Upper lobe of left lung (tissue), 6 donors: ENCODE measurements around the gene PNRC2. TPM values are rescaled to one million over a fixed set of nuclear protein-coding genes. Genes with fewer than 3 reads are reported as not detected.

Experiments used
- ATAC-seq, 2 donors: fragments of 200-7000 bp; cut with Tn5 transposase; one replicate each; pipeline ENCODE4 v1.9.1; 2022; ENCODE audit warnings: mild to moderate bottlenecking in 2 of 2, moderate library complexity in 2 of 2; ENCODE audit not compliant: low FRiP score in 2 of 2
- DNase-seq, 2 donors: peaks; one replicate each; pipeline ENCODE4 v3.0.0-alpha.2; 2019 to 2020
- H3K27ac ChIP-seq, 4 donors: fragments of 200-600 bp; sonication (generic); one replicate each; pipeline ENCODE4 v1.5.1; 2016 to 2019
- H3K27me3 ChIP-seq, 4 donors: fragments of 200-600 bp; sonication (generic); one replicate each; pipeline ENCODE4 v1.5.1; 2017 to 2019
- H3K36me3 ChIP-seq, 4 donors: fragments of 200-600 bp; sonication (generic); one replicate each; pipeline ENCODE4 v1.5.1; 2016 to 2019
- H3K4me1 ChIP-seq, 4 donors: fragments of 200-600 bp; sonication (generic); one replicate each; pipeline ENCODE4 v1.5.1; 2018 to 2019
- H3K4me3 ChIP-seq, 4 donors: fragments of 200-600 bp; sonication (generic); one replicate each; pipeline ENCODE4 v1.5.1; 2017 to 2019; ENCODE audit warnings: mild to moderate bottlenecking in 2 of 4, moderate library complexity in 1 of 4
- H3K9me3 ChIP-seq, 4 donors: fragments of 200-600 bp; sonication (generic); one replicate each; pipeline ENCODE4 v1.5.1; 2018 to 2019
- CTCF ChIP-seq, 6 experiments: fragments of 450-650 bp in 4 of 6; fragments of 200-600 bp in 2 of 6; sonication (generic) in 2 of 6; IDR thresholded peaks; one replicate each; pipeline ENCODE4 v1.5.1; 2016 to 2019; ENCODE audit warnings: antibody characterized with exemption in 6 of 6
- EP300 ChIP-seq, 4 donors: sonication (generic); formaldehyde crosslinking; IDR thresholded peaks; one replicate each; pipeline ENCODE4 v1.5.1; 2017; ENCODE audit warnings: antibody characterized with exemption in 4 of 4, control low read depth in 2 of 4
- POLR2A ChIP-seq, 4 donors: fragments of 450-650 bp; IDR thresholded peaks; one replicate each; pipeline ENCODE4 v1.5.1; 2016 to 2017; ENCODE audit warnings: antibody characterized with exemption in 4 of 4, mild to moderate bottlenecking in 2 of 4
- POLR2AphosphoS5 ChIP-seq, 2 donors: sonication (generic); formaldehyde crosslinking; IDR thresholded peaks; one replicate each; pipeline ENCODE4 v1.5.1; 2017; ENCODE audit warnings: antibody characterized with exemption in 2 of 2
- WGBS, 2 donors: methylation state at CpG; one replicate each; pipeline ENCODE4 v1.1.5; 2017 to 2018; 5-methylcytosine and 5-hydroxymethylcytosine counted together
- total RNA-seq, 6 donors: library from RNA; depleted of rRNA in 4 of 6; stranded (reverse); fragments of >200 nt in 4 of 6; gene quantifications; one replicate each; pipeline versions ENCODE4 v1.1.0 to v1.2.1, GENCODE V29; 2016 to 2021
- donor health status: DM: no; HTN: no; CAD: no; lungs with moderate emphysema.
- donor health status: DM: no; HTN: yes; CAD: no; lungs with severe emphysema.

The PNRC2 gene
- total RNA-seq, 6 donors from 2014 or later, result 101 to 892 (median 139) TPM

- TF ChIP-seq POLR2AphosphoS5 (IDR thresholded peaks at IDR 0.05), result no peak
- TF ChIP-seq EP300 (IDR thresholded peaks at IDR 0.05), result no peak
- no peak for TF ChIP-seq POLR2A (IDR thresholded peaks at IDR 0.05)
- no peak for TF ChIP-seq CTCF (IDR thresholded peaks at IDR 0.05)
- peaks cover 0 to 9% (median 0%) of the 10 kb centered on the region in 4 donors for H3K4me1 ChIP-seq
- H3K27me3 ChIP-seq, result no peaks in the 10 kb centered on the region
- H3K9me3 ChIP-seq, result no peaks in the 10 kb centered on the region
- DNase-seq (no peak), ATAC-seq (no peak)
- H3K36me3 ChIP-seq, result no peaks in the 10 kb centered on the region
- peak overlapping the region in 2 of 4 donors; percentile 69 to 72 for H3K27ac ChIP-seq
- H3K4me3 ChIP-seq, result no peak overlapping the region
- 76 to 86% methylated on average over 5 of the region's 5 CpGs for WGBS, 2 donors
Measured at GRCh38 chr1:23930270-23930669, 29.4 kb upstream of the PNRC2 start.

DNA sequence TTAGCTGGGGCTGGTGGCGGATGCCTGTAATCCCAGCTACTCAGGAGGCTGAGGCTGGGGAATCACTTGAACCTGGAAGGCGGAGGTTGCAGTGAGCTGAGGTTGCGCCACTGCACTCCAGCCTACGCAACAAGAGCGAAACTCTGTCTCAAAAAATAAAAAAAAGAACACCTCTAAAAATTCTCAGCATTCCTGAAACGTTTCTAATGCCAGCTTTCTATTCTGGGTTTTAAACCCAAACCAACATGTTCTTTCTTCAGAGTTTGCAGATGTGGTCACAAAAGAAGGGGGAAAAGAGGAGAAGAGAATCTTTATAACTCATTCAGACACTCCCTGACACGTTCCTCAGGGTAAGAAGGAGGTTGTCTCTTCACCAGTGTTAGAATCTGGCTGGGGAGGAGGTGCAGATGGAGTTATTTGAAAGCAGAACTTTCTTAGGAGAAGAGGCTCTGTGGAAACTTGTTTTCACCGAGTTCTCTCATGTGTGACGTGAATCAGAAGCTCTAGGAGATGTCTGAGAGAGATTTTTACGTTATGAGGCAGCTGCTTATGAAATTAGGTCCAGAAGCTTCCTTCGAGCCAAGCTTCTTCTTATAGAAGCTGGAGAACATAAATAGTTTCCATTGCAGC lies 28.7 kb upstream of the PNRC2 start:
- Histone ChIP-seq H3K36me3 (no peaks in the 10 kb centered on the region), H3K4me1 (peaks cover 0 to 9% (median 0%) of the 10 kb centered on the region in 4 donors), H3K4me3 (no peak overlapping the region), H3K27ac (peak overlapping the region in 3 of 4 donors; percentile 31 to 72 (median 69)), H3K27me3 (no peaks in the 10 kb centered on the region), H3K9me3 (no peaks in the 10 kb centered on the region)
- ATAC-seq (peak; percentile 40 to 61), DNase-seq (peak in 1 of 2 donors; percentile 60)
- TF ChIP-seq POLR2A (IDR thresholded peaks at IDR 0.05) (no peak), EP300 (IDR thresholded peaks at IDR 0.05) (no peak), POLR2AphosphoS5 (IDR thresholded peaks at IDR 0.05) (no peak)
- WGBS, 2 donors, result 49 to 53% methylated on average over 11 of the region's 11 CpGs

DNA sequence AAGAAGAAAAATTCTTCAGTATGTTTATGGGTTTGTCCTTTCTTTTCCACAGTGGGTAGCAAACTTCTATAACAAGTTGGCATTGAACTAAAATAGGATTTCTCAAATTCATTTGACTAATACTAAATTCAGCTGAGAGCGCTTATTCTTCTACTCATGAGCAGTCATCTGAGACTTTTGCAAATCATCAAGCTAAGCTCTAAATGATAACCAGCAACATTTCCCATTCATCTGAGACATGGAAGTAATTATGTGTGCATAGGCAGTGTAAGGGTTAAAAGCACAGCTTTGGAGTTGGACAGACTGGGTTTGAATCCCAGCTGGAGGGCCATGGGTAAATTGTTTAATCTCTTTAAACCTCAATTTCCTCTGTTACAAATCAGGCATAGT lies 28.1 kb upstream of the PNRC2 start:
- H3K27me3 ChIP-seq, result no peaks in the 10 kb centered on the region
- DNase-seq (no peak), ATAC-seq (no peak)
- no peaks in the 10 kb centered on the region for H3K9me3 ChIP-seq
- H3K4me3 ChIP-seq, result no peak overlapping the region
- TF ChIP-seq POLR2A (IDR thresholded peaks at IDR 0.05), result no peak
- no peak for TF ChIP-seq POLR2AphosphoS5 (IDR thresholded peaks at IDR 0.05)
- TF ChIP-seq EP300 (IDR thresholded peaks at IDR 0.05), result no peak
- no peak for TF ChIP-seq CTCF (IDR thresholded peaks at IDR 0.05)
- H3K4me1 ChIP-seq, result peaks cover 0 to 9% (median 0%) of the 10 kb centered on the region in 4 donors
- H3K27ac ChIP-seq, result peak overlapping the region in 1 of 4 donors; percentile 72
- no peaks in the 10 kb centered on the region for H3K36me3 ChIP-seq
- whole genome bisulfite sequencing, 2 donors, result 88 to 100% methylated on average over 1 of the region's 1 CpG

DNA sequence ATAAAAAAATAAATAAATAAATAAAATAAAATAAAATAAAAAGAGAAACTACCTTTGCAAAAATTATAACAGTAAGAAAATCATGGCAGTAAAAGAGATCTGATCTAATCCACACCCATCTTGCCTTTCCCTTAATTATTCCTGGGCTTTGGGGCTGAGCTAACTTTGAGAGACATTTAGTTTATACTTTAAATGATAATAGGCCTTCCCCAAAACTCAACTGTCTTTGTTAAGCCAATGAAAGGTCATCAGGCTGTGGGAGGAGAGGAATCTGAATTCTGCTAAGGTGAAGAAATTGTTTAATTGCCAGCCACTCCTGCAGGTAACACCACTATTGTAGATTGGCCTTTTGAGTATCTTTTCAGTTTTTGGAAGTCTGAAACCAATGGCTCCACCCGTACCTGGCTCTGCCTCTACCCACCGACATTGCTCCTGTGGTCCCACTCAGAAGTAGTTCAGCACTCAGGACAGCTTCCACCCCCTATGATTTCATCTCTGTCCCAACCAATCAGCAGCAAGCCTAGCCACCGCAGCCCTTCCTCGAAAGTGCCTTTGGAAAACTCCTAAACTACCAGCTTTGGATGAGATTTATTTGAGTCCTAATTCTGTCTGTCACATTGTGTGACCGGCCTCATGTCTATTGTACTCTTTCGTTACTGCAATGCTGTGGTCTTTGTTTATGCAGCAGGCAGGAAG lies 23.0 kb upstream of the PNRC2 start:
- no peak for TF ChIP-seq POLR2AphosphoS5 (IDR thresholded peaks at IDR 0.05)
- no peak for TF ChIP-seq POLR2A (IDR thresholded peaks at IDR 0.05)
- no peak for TF ChIP-seq CTCF (IDR thresholded peaks at IDR 0.05)
- no peak for TF ChIP-seq EP300 (IDR thresholded peaks at IDR 0.05)
- no peaks in the 10 kb centered on the region for H3K27me3 ChIP-seq
- DNase-seq (no peak), ATAC-seq (no peak)
- no peak overlapping the region for H3K4me3 ChIP-seq
- 50 to 71% methylated on average over 6 of the region's 6 CpGs for WGBS, 2 donors
- H3K4me1 ChIP-seq, result peaks cover 0 to under 1% (median 0%) of the 10 kb centered on the region in 4 donors
- no peaks in the 10 kb centered on the region for H3K36me3 ChIP-seq
- H3K9me3 ChIP-seq, result no peaks in the 10 kb centered on the region
- no peak overlapping the region for H3K27ac ChIP-seq

DNA sequence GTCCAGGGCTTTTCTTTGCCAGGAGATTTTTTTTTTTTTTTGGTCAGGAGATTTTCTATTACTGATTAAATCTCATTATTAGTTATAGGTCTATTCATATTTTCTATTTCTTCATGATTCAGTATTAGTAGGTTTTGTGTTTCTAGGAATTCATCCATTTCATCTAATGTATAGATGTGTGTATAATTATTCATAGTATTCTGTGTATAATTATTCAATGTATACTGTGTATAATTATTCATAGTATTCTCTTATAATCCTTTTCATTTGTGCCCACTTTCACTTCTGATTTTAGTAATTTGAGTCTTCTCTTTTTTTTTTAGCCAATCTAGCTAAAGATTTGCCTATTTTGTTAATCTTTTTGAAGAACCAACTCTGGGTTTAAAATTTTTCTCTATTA lies 12.3 kb upstream of the PNRC2 start:
- DNase-seq (no peak), ATAC-seq (no peak)
- peaks cover 0 to 6% (median 0%) of the 10 kb centered on the region in 4 donors for H3K9me3 ChIP-seq
- H3K27ac ChIP-seq, result no peak overlapping the region
- H3K4me1 ChIP-seq, result no peaks in the 10 kb centered on the region
- TF ChIP-seq EP300 (IDR thresholded peaks at IDR 0.05) (no peak), POLR2A (IDR thresholded peaks at IDR 0.05) (no peak), POLR2AphosphoS5 (IDR thresholded peaks at IDR 0.05) (no peak), CTCF (IDR thresholded peaks at IDR 0.05) (no peak)
- H3K36me3 ChIP-seq, result no peaks in the 10 kb centered on the region
- H3K27me3 ChIP-seq, result no peaks in the 10 kb centered on the region
- H3K4me3 ChIP-seq, result no peak overlapping the region
